HG03354 (cell line): Measurements from ENCODE around the gene NPHP3.

Source experiments
- ATAC-seq: cut with Tn5 transposase; IDR thresholded peaks from one replicate; pipeline ENCODE4 v1.9.1; 2021; ENCODE audit warnings: mild to moderate bottlenecking; ENCODE audit not compliant: unreplicated experiment, poor library complexity, severe bottlenecking

The NPHP3 gene

DNA sequence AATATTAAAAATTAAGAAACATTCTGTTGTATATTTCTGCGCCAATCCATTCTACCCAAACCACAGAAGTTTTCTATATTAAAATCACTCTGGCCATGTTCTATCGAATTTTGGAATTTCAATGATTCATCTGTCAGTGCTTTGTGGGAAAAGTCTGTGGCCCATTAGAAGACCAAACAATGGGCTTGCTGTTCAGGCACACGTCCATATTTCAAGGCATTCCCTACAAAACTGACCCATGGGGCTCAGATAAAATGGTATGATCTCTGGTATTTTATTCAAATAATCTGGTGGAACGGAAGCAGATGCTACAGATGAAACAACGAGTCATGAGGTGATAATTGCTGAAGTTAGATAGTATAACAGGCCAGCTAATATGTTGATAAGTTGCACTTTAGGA, 12.4 kb downstream of the NPHP3 start:
- ATAC-seq, result no peak

GRCh38 chr3:132703733-132704132, 18.5 kb downstream of the NPHP3 start:
- ATAC-seq, result no peak

GRCh38 chr3:132695422-132695821, 26.8 kb downstream of the NPHP3 start:
- no peak for ATAC-seq

DNA sequence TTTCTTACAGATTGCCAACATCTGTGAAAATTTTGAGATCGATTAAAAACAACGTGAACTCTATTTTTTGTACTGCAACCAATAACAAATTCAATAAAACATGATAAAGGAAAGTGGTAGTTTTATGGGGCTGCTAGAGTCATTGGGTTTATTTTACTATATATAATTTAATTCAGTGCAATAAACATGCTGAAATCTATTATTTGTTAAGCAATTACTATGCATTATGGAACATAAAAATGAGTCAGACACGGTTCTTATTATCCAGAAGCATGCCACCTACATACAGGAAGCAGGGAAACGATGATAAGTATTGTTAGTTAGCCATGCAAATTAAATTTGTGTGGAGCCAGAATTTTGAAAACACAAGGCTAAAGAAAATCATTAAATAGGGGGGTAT, 27.2 kb downstream of the NPHP3 start:
- no peak for ATAC-seq

DNA sequence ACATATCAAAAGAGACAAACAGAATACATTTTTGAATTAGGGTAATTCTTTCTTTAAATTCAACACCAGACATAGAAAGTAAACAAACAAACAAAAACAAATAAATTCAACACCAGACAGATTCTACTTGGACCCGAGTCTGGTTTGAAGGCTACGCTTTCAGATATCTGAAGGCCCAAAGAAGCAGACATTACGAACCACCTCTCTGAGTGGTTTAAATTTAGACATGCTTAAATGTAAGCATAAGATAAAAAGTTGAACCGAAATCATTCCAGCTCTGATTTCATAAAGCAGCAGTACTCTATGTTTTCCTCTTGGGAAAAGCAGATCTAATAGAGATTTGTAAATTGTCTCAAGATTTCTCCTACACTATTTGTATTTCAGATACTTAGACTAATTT, 32.2 kb downstream of the NPHP3 start:
- ATAC-seq, result no peak

DNA sequence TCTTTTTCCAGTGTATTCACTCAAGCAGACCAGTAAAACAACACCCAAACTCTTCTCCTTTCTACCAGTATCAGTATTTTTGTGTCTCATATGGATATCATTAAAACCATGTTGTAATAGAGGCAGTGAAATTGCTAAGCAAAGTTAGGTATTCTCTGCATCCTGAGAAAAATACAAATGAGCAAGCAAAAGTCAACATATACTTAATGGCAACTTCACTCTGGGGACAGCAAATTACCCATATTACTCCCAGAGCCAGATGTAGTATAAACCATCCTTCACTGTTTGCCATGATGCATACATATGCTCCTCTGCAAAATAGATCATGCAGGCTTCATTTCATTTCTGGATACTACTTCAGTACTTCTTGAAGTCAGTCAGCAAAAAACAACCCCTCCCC, 40.0 kb downstream of the NPHP3 start:
- ATAC-seq, result no peak

DNA sequence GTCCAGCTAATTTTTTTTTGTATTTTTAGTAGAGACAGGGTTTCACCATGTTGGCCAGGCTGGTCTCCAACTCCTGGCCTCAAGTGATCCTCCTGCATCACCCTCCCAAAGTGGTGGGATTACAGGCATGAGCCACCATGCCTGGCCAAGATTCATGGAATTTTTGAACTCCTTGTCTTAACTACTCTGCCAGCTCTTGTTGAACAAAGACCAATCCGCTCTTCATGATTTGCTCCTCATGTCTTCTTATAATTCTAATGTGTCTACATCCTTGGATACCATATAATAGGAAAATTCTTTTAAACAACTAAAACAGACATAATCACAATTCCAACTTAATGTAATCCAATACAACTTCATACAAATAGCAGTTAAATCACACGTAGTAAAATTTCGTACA, 40.8 kb downstream of the NPHP3 start:
- no peak for ATAC-seq

DNA sequence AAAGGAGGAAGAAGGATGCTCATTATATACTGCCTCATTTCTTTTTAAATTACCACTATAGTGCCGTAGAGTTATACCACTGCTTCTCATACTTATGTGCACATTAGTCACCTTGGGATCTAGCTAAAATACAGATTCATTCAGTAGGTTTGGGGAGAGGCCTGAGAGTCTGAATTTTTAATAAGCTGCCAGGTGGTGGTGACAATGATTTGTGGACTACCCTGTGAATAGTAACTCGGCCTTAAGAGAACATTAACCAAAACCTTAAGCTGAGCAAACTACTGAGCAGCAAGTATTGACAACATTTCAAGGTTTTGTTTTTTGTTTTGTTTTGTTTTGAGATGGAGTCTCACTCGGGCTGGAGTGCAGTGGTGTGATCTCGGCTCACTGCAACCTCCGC, 42.3 kb downstream of the NPHP3 start:
- no peak for ATAC-seq

DNA sequence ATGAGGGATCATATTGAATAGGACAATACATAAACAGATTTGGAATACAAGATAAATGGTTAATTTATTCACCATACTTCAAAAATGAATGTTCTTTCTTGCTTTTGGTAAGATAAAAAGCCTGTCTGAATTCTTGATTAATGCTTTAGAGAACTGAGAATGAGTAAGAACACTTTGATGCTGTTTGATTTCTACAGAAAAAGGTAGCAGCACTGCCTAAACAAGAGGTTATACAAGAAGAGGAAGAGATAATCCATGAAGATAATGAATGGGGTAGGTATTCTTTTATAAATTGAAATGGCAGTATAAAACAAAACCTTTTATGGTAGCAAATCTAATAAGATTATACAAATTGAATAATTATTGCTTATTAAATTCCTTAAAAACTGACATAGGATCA, 46.8 kb downstream of the NPHP3 start:
- no peak for ATAC-seq

DNA sequence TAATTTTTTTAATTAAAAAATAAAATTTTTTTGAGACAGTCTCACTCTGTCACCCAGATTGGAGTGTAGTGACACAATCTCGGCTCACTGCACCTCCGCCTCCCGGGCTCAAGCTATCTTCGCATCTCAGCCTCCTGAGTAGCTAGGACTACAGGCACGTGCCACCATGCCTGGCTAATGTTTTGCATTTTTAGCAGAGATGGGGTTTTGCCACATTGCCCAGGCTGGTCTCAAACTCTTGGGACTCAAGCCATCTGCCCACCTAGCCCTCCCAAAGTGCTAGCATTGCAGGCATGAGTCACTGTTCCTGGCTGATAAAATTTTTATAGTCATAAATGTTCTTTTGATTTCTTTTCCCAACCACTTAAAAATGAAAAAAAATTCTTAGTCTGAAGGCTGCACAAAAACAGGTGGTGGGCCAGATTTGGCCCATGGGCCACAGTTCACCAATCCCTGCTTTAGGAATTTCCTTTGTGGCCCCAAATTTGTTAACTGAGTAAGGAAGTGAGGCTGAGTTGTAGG, 52.9 kb downstream of the NPHP3 start:
- no peak for ATAC-seq

DNA sequence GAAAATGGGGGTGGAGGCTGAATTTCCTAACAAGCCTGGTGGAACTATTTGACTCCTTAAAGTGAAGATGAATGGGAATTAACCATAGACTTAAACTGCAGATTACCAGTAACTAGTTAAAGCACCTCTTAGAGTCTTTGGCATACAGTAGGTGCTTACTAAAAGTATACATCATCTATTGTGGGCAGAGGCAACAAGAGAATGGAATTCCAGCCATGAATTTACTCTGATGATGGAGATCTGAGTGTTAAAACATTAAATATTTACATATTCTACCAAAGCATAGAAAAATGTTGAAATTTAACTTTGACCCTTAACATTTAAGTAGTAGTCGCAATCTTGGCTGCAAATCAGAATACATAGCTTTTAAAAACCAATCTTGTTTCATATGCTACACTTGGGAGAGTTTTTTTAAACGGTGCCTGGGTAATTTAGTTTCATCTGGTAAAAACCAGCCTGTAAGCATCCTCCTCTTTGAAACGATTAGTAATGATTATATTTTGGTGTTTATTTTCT, 56.9 kb downstream of the NPHP3 start:
- no peak for ATAC-seq

DNA sequence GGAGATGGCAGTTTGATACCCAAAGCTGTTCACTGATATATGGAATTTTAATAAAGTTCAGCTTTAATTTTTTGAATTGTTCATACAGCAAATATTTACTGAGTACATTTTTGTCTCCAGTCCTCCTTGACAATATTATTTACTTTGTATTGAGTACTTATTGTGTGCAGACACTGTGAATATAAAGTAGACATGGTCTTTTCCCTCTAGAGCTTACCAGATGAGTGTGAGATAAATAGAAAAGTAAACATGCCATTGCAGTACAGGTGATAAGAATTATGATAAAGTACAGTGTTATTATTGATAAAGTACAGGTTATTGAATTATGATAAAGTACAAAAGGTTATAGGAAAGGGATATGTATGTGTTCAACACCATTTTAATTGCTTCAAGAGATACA, 60.0 kb downstream of the NPHP3 start:
- ATAC-seq, result no peak

- no peak for ATAC-seq
These were observed 61.1 kb downstream of the NPHP3 start for GRCh38 chr3:132661101-132661500.

DNA sequence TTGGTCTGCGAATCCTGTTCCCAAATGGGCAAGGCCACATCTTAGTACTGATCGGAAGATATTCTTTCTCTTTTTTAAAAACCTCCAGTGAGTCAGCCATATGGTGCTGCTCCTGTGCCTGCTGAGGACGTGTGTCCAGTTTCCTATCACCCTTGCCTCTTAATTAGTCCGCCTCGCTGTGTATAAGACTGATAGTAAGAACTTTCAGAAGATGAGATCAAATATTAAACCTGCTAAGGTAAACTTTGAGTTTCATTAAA, 61.5 kb downstream of the NPHP3 start:
- no peak for ATAC-seq

GRCh38 chr3:132660052-132660810, 62.0 kb downstream of the NPHP3 start, which contains the start of gene UBA5:
Gene UBA5, plus strand, starts transcription at chr3:132660329. Its CDS starts 209 bp downstream, at chr3:132660538.
- peak; percentile 79 for ATAC-seq

GRCh38 chr3:132659365-132660051, 62.7 kb downstream of the NPHP3 start, which contains the start of gene ACAD11:
Gene ACAD11, minus strand, starts transcription at chr3:132659809. Its CDS starts 58 bp downstream, at chr3:132659751.
- ATAC-seq, result peak; percentile 60

GRCh38 chr3:132659000-132659364, 63.2 kb downstream of the NPHP3 start:
- ATAC-seq, result no peak

- ATAC-seq, result no peak
These were observed 64.1 kb downstream of the NPHP3 start for GRCh38 chr3:132657869-132658747.

GRCh38 chr3:132655471-132655870, 66.7 kb downstream of the NPHP3 start:
- ATAC-seq, result no peak

DNA sequence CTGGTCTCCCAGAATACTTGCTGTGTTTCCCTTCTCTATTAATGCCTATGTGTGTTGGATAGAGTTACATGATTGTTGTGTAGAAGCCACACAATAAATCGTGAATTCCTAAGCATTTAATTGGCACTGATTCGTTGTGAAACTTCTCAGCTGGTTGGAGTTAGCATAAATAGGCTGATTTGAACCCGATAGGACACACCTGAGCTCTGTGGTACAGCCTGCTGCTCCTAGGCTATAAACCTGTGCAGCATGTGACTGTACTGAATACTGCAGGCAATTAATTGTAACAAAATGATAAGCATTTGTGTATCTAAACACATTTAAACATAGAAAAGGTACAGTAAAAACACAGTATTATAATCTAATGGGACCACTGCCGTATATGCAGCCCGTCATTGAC, 67.5 kb downstream of the NPHP3 start:
- ATAC-seq, result no peak
